GM19043 (cell line): ENCODE results near the gene LIMS1.
"Not testable (repeated sequence)": the region's sequence is repeated elsewhere in the genome, so short reads cannot be mapped to it uniquely, and the experiment has no call there.

Experiments used
- ATAC-seq: cut with Tn5 transposase; IDR thresholded peaks from one replicate; pipeline ENCODE4 v1.9.1; 2021; ENCODE audit warnings: low read depth; ENCODE audit not compliant: unreplicated experiment

Gene LIMS1

GRCh38 chr2:108701806-108702205 lies 167.5 kb downstream of the LIMS1 start:
- ATAC-seq: no peak

- no peak for ATAC-seq
Observed at GRCh38 chr2:108704871-108705270, 170.6 kb downstream of the LIMS1 start.

GRCh38 chr2:108707300-108707699 lies 173.0 kb downstream of the LIMS1 start:
- no peak for ATAC-seq

GRCh38 chr2:108716971-108717370 lies 182.7 kb downstream of the LIMS1 start:
- not testable (repeated sequence) for ATAC-seq

- ATAC-seq: peak; percentile 98
Observed at GRCh38 chr2:108719149-108720044, 185.1 kb downstream of the LIMS1 start, which contains the start of gene RANBP2. RANBP2 (plus strand) TSS chr2:108719482; CDS start chr2:108719607, 125 bp downstream.

GRCh38 chr2:108726048-108726447 lies 191.8 kb downstream of the LIMS1 start:
- ATAC-seq: not testable (repeated sequence)

- not testable (repeated sequence) for ATAC-seq
Observed at GRCh38 chr2:108734656-108735055, 200.4 kb downstream of the LIMS1 start.
